Stimulated activated CD8-positive, alpha-beta memory T cell treated with anti-CD3 and anti-CD28 coated beads, Interleukin-2, amount 100 ng/mL, for 48 hours (primary cell): ENCODE results near the gene COL4A6.

Experiments
- DNase-seq, 2 donors: peaks; one replicate each; pipeline ENCODE4 v3.0.0-alpha.2; 2020; ENCODE audit warnings: low read depth in 2 of 2

COL4A6 gene

GRCh38 chrX:108270739-108271396, 167.4 kb downstream of the COL4A6 start:
- no peak for DNase-seq

GRCh38 chrX:108270280-108270679, 167.9 kb downstream of the COL4A6 start:
- DNase-seq, result no peak

DNA sequence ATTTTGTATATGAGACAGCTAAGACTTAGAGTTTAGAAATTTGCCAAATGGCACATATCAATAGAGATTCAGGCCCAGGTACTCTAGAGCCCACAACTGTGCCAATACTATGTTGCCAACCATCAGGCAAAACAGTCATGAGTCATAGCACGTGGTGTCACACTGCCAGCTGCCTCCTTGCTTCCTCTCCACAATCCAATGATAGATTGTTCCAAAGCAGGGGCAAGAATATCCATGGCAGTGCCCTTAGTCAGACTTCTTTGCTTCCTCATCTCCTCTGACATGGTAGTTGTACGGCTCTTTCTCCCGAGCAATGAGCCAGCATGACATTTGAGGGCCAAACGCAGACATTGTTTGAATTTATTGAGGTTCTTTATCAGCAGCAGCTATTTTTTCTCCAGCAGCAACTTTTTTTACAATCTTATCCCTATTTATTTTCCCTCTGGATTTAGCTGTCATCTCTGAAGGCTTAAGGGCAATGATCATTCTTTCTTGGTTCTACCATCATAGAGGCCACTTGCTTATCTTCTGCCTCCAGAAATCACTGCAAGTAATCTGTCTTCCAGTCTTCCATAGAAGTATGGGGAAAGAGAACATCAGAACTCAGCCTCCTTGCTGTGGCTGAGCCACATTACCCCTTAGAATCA, 169.7 kb downstream of the COL4A6 start:
- no peak for DNase-seq

- no peak for DNase-seq
Observed at GRCh38 chrX:108267557-108267956, 170.7 kb downstream of the COL4A6 start.

DNA sequence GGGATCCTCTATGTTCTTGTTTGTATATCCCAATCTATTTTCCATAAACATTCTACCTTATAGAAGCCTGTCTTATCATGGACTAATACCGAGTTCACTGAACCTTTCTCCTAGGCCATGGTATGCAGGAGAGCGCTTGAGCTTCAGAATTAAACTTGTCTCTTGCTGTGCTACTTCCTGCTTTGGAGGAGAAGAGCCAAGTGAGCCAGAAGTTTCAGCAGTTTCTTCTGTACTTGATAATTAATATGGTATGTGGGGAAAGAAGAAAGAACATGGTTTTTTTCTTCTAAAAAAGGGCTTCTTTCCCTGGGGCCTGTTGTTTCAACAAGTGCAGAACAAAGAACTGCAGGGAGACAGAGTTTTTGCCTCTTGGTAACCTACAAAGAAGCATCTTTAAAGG, 173.8 kb downstream of the COL4A6 start:
- no peak for DNase-seq

DNA sequence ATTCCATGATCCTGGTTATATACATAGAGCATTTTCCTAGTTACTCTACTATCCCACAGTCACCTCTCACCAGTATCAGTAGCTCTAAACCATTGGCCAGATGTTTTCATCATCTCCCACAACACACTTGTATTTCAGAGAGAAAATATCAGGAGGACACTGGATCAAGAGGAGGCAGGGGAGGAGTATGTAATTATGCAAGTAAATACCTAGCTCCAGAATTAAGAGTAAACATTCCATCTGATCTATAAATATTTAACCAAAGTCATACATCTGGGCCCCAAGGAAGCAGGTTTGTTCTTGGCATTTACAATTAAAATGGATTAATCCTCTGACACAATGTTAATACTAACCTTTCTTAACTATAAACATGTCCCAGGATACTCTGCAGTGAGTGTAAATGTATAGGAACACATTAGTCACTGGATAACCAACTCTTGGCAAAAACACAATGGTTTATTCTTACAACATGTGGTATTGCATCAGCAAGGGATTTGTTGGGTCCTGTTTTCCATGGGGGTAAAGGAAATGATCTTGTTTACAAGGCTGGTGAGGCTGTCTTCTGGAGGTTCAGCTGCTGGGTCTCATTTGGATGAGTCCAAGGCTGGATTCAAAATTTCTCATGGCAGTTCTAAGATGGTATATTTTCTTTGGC, 176.5 kb downstream of the COL4A6 start:
- DNase-seq, result no peak

DNA sequence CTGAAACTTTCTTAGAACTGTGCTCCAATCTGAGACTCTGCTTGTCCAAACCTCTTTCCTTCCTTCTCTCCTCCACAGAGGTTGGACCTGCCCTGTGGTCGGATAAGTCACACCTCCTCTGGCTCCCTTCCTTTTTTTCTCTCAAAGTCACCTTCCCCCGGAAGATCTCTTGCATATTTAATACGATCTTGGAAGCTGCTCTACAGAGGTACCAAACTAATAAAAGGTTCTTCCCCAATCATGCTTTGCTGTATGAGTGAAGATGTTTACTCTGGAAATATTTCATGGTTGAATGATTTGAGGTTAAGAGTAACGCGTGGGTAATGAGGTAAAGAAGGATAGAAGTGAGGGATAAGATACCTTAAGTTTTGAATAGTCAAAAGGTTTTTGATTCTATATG, 180.7 kb downstream of the COL4A6 start:
- DNase-seq, result no peak

DNA sequence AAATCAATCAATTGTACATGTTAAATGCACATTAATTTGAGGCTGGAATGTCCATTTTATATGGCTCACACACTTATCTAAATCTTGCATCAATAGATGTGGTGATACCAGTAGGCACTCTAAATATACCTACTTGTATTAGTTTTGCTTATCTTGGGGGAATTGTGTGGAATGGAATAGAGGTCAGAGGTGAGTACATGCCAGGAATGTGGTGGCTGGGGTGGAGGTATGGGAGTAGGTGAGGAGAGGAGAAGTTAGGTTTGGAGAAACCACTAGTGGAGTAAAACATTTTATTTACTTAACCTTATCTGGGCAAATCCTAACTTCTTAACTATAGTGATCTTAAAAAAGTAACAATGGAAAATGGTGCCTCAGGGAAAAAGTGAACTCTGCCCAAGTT, 183.6 kb downstream of the COL4A6 start:
- DNase-seq, result no peak

DNA sequence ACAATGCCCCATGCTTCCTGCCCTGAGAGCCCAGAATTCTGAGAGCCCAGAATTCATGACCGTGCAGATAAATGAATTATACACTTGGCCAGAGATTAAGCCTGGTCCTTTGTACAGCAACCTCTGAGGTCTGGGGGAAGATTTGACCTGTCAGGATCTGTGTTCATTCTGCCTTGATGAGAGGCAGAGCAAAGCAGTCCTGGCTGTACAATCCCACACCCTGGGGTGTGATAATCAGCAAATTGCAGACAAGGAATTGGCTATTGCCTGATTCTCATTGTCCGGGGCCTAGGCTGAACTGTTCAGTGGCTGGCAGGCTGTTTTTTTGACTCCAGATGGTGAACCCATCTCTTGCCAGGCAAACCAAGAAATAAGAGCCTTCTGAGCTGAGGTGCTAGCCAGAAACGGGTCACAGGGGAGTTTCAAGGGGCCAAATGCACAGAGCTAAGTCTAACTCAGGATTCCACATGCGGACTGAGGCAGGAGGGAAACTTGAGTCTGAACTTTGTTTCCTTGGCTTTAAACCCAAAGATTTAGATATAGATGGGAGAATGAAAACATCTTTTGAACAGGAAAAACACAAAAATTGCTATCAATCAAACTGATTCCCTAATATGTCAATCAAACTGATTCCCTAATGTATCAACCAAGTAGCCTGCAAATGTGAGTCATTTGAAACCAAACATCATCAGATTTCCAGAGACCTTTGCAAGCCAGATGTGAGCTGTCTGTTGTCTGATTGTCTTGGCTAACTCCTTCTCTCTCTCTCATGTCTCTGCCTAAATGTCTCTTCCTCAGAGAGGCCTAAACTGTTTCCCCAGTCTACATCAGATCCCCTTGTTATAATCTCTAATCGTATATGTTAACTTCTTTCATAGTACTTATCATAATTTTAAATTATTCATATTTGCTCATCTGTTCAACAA, 187.3 kb downstream of the COL4A6 start:
- DNase-seq, result no peak

- no peak for DNase-seq
Observed at GRCh38 chrX:108246304-108246954, 191.8 kb downstream of the COL4A6 start.

GRCh38 chrX:108245462-108245861, 192.8 kb downstream of the COL4A6 start:
- DNase-seq, result no peak

- no peak for DNase-seq
Observed at GRCh38 chrX:108235986-108236385, 202.2 kb downstream of the COL4A6 start.

GRCh38 chrX:108230574-108230973, 207.6 kb downstream of the COL4A6 start:
- no peak for DNase-seq

DNA sequence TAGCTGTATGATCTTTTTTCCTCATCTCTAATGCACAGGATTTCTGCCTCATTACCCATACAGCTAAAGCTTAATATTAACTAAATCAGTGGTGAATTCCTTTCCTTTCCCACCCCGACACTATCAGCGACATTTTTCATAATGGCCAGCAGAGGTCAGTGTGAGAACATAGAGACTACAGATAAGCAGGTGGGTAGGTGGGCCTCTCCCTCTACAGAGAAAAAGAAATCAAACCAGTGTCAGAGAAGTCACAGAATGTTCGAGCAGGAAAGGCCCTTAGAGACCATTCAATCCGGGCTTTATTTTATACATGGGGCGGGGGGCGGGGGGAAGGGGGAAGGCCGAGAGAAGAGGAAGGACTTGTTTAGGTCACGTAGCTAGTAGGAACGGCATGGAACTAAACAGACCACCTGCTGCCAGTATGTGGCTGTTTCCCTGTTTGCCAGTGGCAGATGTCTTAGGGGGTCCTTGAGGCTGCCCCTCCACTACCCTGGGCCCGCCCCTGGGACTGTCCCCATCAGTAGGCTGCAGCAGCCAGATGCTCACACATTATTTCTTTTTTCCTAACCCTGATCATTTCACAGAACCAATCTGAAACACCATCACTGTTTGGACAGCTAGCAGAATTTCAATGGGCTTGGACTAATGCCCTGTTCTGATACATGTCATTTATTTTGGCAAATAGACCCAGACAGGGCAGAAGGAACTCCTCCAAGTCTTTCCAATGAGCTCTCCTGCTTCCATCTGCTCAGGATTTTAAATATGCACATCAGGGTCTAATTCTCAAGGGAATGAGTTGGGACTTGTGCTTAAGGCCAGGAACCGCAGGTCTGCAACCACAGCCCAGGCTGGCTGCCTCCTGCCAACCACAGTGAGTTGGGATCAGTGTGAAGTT, 213.2 kb downstream of the COL4A6 start:
- no peak for DNase-seq

- DNase-seq, result no peak
Observed at GRCh38 chrX:108224218-108224617, 214.0 kb downstream of the COL4A6 start.

- no peak for DNase-seq
Observed at GRCh38 chrX:108223585-108223984, 214.6 kb downstream of the COL4A6 start.

GRCh38 chrX:108221301-108221864, 216.8 kb downstream of the COL4A6 start:
- no peak for DNase-seq

DNA sequence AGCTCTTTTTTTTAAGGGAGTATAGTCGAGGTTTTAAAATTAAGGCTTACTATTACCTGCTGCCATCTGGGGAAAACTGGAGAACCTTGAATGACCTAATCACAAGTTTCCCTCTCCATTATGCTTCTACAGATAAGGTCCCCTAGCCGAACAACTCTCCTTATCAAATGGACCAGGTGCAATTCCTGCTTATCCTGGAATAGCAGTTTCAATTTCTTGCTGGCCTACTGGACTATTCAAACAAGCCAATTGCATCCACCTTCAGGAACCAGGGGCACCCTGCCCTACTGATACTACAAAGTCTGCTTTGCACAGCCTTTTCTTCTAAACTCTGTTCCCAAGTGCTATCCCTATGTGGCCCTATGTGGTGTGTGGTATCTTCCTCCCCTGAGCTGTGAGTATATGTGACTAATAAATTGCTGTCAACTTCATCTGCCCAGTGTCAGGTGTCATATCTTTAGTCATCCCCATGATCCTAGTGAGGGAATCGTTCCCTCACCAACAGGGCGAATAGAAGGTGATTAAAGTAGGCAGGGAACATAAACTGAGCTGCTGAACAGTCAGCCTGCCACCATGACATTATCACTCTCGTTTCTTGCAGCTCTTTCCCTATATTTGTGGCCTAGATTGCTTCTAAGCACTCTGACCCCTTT, 218.1 kb downstream of the COL4A6 start:
- no peak for DNase-seq

- no peak for DNase-seq
Observed at GRCh38 chrX:108217876-108218275, 220.3 kb downstream of the COL4A6 start.
